Astrocyte of the cerebellum (primary cell): ENCODE data around the gene HMBS.

Experiments used
- DNase-seq: peaks from one replicate; pipeline ENCODE4 v3.0.0-alpha.2; 2011; ENCODE audit warnings: low read depth
- H3K4me3 ChIP-seq: 2 replicates; pipeline ENCODE4 v1.5.1; 2011; ENCODE audit warnings: mild to moderate bottlenecking, low read depth, low read length, moderate library complexity
- in situ Hi-C: cut with HindIII; loops from 2 replicates; pipeline ENCODE4 v1.10.0; 2017; ENCODE audit warnings: low sequenced_read_pairs
- TF ChIP-seq, protein P1 (sequence below): IDR thresholded peaks from 2 replicates; pipeline ENCODE4 v1.5.1; 2012; ENCODE audit warnings: low read length, low read depth, moderate library complexity, mild to moderate bottlenecking; ENCODE audit errors: missing control alignments

Gene HMBS

GRCh38 chr11:119108146-119108856 lies 23.6 kb downstream of the HMBS start:
- in situ Hi-C loops: loop anchor here (25.0 kb wide), 1 partner anchor 179 kb away; no protein-coding TSS in a partner anchor
- no peak for DNase-seq
- peak overlapping the region; percentile 76 for H3K4me3 ChIP-seq
- TF ChIP-seq, protein P1, sequence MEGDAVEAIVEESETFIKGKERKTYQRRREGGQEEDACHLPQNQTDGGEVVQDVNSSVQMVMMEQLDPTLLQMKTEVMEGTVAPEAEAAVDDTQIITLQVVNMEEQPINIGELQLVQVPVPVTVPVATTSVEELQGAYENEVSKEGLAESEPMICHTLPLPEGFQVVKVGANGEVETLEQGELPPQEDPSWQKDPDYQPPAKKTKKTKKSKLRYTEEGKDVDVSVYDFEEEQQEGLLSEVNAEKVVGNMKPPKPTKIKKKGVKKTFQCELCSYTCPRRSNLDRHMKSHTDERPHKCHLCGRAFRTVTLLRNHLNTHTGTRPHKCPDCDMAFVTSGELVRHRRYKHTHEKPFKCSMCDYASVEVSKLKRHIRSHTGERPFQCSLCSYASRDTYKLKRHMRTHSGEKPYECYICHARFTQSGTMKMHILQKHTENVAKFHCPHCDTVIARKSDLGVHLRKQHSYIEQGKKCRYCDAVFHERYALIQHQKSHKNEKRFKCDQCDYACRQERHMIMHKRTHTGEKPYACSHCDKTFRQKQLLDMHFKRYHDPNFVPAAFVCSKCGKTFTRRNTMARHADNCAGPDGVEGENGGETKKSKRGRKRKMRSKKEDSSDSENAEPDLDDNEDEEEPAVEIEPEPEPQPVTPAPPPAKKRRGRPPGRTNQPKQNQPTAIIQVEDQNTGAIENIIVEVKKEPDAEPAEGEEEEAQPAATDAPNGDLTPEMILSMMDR: no peak

DNA sequence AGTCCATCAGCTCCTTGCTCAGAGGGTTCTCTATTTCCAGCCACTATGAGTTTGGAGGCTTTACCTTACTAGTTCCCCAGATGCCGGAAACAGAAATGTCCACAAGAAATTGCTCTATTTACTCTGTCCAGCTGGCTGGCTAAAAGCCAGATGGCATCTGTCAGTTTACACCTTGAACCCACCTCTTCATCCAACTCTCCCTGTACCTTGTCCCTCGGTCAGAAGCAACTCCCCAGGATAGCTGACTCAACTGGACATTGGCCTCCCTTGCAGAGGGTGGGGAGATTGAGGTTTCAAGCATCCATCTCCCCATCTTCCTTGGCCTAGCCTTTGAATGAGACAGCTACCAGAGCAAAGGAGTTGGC lies 24.2 kb downstream of the HMBS start:
- TF ChIP-seq, protein P1: no peak
- in situ Hi-C loops: loop anchor here (25.0 kb wide), 1 partner anchor 178 kb away; no protein-coding TSS in a partner anchor
- H3K4me3 ChIP-seq: peak overlapping the region; percentile 76
- no peak for DNase-seq

GRCh38 chr11:119109843-119110242 lies 25.2 kb downstream of the HMBS start:
- H3K4me3 ChIP-seq: no peak overlapping the region
- in situ Hi-C loops: loop anchor here (25.0 kb wide), 1 partner anchor 177 kb away; no protein-coding TSS in a partner anchor
- TF ChIP-seq, protein P1: no peak
- no peak for DNase-seq

DNA sequence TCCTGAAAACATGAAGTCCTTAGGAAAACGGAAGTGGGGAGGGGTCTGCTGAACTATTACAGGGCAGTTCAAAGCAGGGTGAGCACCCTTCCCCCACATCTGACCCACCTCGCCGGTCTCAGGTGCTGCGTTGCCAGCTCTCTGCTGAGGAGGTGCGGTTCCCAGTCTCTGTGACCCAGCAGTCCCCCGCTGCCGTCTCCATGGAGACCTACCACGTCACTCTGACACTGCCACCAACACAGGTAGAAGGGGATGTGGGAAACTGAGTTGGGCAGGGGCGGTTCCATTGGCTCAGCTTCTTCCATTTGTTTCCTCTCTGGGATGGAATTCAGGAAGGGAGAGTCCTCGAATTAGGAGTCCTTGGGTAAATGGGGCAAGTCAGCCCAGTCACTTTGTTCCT lies 25.8 kb downstream of the HMBS start:
- no peak for DNase-seq
- in situ Hi-C loops: loop anchor here (25.0 kb wide), 1 partner anchor 177 kb away; no protein-coding TSS in a partner anchor
- no peak overlapping the region for H3K4me3 ChIP-seq
- TF ChIP-seq, protein P1: no peak

DNA sequence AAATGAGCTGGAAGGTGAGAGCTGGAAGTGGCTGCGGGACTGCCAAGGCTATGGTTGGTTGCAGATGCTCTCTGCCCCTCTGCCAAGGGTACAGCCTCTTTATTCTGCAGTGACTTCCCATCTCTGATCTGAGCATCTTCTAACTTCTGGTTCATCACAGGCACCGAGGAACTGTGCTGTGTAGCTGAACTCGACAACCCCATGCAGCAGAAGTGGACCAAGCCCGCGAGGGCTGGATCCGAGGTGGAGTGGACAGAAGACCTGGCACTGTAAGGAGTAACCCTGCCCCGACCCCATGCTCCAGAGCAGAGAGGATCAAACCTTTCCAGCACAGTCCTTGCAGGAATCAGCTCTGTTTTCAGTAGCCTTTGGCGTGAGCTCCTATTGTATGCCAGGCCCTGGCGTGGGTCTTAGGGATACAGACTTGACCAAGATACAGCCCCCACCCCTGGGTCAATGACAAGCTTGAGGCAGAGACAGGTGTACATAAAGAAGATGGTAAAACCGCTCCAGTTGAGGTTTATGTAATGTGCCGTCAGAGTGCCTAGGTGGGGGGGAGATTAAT lies 26.8 kb downstream of the HMBS start:
- DNase-seq: no peak
- TF ChIP-seq, protein P1: no peak
- H3K4me3 ChIP-seq: no peak overlapping the region
- in situ Hi-C loops: loop anchor here (25.0 kb wide), 1 partner anchor 176 kb away; no protein-coding TSS in a partner anchor

GRCh38 chr11:119112314-119113020 lies 27.8 kb downstream of the HMBS start:
- TF ChIP-seq, protein P1: no peak
- H3K4me3 ChIP-seq: no peak overlapping the region
- DNase-seq: no peak
- in situ Hi-C loops: loop anchor here (25.0 kb wide), 1 partner anchor 175 kb away; no protein-coding TSS in a partner anchor
